ENCODE measurements around the gene PPP6R2. TPM values are rescaled to one million over a fixed set of nuclear protein-coding genes. Genes with fewer than 3 reads are reported as not detected.

PPP6R2 gene
- total and polyA plus RNA-seq, 12 donors = 34.7 to 51.5 (median 37.7) TPM

DNA sequence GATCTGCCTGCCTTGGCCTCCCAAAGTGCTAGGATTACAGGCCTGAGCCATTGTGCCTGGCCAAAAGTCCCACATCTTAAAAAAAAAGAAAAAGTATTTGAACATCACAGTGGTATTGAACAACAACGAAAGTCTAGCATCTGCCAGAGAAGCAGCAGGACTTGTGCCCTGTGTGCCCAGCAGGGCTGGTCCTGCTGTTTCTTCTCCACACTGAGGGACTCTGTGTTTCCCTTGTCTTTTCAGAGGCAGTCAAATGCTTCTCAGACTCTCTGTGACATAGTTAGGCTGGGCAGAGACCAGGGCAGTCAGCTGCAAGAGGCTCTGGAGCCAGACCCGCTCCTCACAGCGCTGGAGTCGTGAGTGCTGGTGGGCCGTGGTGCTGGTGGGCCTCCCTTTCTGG lies 75.5 kb downstream of the PPP6R2 start:
- Histone ChIP-seq H3K9me3 (no peaks in the 10 kb centered on the region), H3K4me1 (peaks cover 0 to 3% (median 0%) of the 10 kb centered on the region in 9 donors), H3K4me3 (no peak overlapping the region), H3K27ac (no peak overlapping the region), H3K27me3 (no peaks in the 10 kb centered on the region), H3K36me3 (peaks cover 0 to 100% (median 80%) of the 10 kb centered on the region in 9 donors)
- DNase-seq (no peak), ATAC-seq (no peak)
- 95% methylated on average over 5 of the region's 5 CpGs for WGBS, 2 donors
- TF ChIP-seq, protein P1, sequence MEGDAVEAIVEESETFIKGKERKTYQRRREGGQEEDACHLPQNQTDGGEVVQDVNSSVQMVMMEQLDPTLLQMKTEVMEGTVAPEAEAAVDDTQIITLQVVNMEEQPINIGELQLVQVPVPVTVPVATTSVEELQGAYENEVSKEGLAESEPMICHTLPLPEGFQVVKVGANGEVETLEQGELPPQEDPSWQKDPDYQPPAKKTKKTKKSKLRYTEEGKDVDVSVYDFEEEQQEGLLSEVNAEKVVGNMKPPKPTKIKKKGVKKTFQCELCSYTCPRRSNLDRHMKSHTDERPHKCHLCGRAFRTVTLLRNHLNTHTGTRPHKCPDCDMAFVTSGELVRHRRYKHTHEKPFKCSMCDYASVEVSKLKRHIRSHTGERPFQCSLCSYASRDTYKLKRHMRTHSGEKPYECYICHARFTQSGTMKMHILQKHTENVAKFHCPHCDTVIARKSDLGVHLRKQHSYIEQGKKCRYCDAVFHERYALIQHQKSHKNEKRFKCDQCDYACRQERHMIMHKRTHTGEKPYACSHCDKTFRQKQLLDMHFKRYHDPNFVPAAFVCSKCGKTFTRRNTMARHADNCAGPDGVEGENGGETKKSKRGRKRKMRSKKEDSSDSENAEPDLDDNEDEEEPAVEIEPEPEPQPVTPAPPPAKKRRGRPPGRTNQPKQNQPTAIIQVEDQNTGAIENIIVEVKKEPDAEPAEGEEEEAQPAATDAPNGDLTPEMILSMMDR (IDR thresholded peaks at IDR 0.05) = no peak
- intact Hi-C loops (cut with DNase I) = no loop called here

DNA sequence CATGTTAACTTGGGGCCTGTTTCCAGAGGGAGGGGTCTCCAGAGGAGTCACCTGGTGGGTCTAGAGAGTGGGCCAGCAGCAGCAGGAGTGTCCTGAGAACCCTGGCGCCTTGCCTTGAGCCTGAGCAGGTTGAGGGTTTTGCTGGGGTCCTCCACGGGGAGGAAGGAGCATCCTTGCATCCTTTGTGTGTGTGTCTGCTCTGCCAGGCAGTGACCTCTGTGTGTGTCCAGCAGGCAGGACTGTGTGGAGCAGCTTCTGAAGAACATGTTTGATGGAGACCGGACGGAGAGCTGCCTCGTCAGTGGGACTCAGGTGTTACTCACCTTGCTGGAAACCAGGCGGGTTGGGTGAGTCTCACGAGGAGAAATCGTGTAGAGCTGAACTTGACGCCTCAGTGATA lies 76.0 kb downstream of the PPP6R2 start:
- DNase-seq = no peak
- Histone ChIP-seq H3K27ac (no peak overlapping the region), H3K27me3 (no peaks in the 10 kb centered on the region), H3K9me3 (no peaks in the 10 kb centered on the region), H3K4me3 (no peak overlapping the region), H3K4me1 (peaks cover 0 to 3% (median 0%) of the 10 kb centered on the region in 9 donors), H3K36me3 (peaks cover 0 to 100% (median 82%) of the 10 kb centered on the region in 9 donors)
- intact Hi-C loops (cut with DNase I) = no loop called here
- TF ChIP-seq, protein P1 (IDR thresholded peaks at IDR 0.05) = no peak
- 91 to 92% methylated on average over 9 of the region's 9 CpGs for WGBS, 2 donors
- no peak for ATAC-seq

DNA sequence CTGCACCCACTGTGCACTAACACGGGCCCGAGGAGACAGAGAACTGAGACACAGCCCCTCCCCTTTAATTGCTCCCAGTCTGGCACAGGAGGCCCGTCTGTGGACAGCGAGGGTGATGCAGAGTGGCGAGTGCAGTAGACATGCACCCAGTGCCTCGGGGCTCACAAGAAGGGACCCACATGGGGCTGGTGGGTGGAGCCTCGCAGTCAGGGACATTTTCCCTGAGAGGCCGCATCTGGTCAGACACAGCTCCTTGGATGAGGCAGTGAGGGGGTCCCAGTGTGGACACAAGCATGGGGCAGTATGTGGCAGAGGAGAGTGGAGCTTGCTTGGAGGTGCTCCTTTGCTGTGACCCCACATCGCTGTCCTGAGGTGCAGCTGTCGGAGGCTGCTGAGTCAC lies 76.9 kb downstream of the PPP6R2 start:
- WGBS, 2 donors = 93 to 94% methylated on average over 10 of the region's 10 CpGs
- Histone ChIP-seq H3K4me3 (no peak overlapping the region), H3K9me3 (no peaks in the 10 kb centered on the region), H3K27me3 (no peaks in the 10 kb centered on the region), H3K36me3 (peaks cover 0 to 98% (median 78%) of the 10 kb centered on the region in 9 donors), H3K27ac (no peak overlapping the region), H3K4me1 (peaks cover 0 to 3% (median 0%) of the 10 kb centered on the region in 9 donors)
- ATAC-seq = no peak
- TF ChIP-seq, protein P1 (IDR thresholded peaks at IDR 0.05) = no peak
- no peak for DNase-seq
- intact Hi-C loops (cut with DNase I) = no loop called here

DNA sequence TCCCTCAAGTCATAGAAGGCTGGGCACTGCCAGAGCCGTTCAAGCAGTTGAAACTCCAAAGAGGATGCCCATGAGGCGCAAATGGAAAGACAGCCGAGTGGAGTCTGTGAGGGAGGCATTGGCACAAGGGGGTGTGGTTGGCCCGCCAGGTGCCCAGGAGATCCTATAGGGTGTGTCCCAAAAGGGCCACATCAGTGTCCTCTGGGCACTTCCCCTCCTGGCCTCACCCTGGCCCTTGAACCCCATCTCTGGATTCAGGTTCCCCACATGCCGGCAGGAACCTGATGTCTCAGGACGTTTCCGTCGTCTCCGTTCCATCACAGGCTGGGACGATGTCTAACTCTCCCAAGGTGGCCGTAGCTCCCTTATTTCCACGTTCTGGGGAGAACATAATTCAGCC lies 77.5 kb downstream of the PPP6R2 start:
- DNase-seq (no peak), ATAC-seq (no peak)

More for the DNA sequence above, 77.5 kb downstream of the PPP6R2 start:
- Histone ChIP-seq H3K27me3 (no peaks in the 10 kb centered on the region), H3K36me3 (peaks cover 0 to 98% (median 75%) of the 10 kb centered on the region in 9 donors), H3K4me3 (no peak overlapping the region), H3K27ac (no peak overlapping the region), H3K9me3 (no peaks in the 10 kb centered on the region), H3K4me1 (peaks cover 0 to 3% (median 0%) of the 10 kb centered on the region in 9 donors)
- 89 to 94% methylated on average over 12 of the region's 12 CpGs for WGBS, 2 donors
- TF ChIP-seq, protein P1 (IDR thresholded peaks at IDR 0.05) = no peak
- intact Hi-C loops (cut with DNase I) = no loop called here

All from heart right ventricle (tissue), 16 donors.